Mesenteric fat pad (tissue), 1 donor: ENCODE measurements around the gene CDK14. TPM values are rescaled to one million over a fixed set of nuclear protein-coding genes. Genes with fewer than 3 reads are reported as not detected.

Experiments used
- DNase-seq: peaks from one replicate; pipeline ENCODE4 v3.0.0-alpha.2; 2020; ENCODE audit warnings: low spot score
- total RNA-seq: library from RNA; stranded (reverse); fragmentation: NEBNext Ultra II Directional; extraction: Animal tissue kit (Norgen Biotek cat#: 25700); gene quantifications from one replicate; pipeline ENCODE4 v1.2.1, GENCODE V29; 2021
- donor health status: DM: yes; HTN: yes; CAD: no.

Gene CDK14
- total RNA-seq, 1 donor from 2014 or later, result 47.2 TPM

GRCh38 chr7:90988996-90989765 lies 393.1 kb downstream of the CDK14 start:
- no peak for DNase-seq

DNA sequence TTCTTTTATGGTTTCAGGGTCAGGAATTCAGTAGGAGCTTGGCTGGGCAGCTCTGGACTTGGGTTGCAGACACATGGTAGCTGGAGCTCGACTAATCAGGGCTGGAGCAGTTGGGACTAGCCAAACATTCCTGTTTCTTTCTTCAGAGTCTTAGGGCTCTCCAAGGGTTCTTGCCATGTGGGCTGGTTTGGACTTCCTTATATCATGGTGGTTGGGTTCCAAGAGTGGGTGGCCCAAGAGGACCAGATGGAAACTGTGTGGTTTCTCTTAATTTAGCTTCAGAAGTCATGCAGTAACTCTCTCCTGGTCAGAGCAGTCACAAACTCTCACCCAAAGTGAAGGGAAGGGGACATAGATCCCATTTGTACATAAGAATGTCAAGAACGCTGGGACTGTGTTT lies 398.0 kb downstream of the CDK14 start:
- no peak for DNase-seq

DNA sequence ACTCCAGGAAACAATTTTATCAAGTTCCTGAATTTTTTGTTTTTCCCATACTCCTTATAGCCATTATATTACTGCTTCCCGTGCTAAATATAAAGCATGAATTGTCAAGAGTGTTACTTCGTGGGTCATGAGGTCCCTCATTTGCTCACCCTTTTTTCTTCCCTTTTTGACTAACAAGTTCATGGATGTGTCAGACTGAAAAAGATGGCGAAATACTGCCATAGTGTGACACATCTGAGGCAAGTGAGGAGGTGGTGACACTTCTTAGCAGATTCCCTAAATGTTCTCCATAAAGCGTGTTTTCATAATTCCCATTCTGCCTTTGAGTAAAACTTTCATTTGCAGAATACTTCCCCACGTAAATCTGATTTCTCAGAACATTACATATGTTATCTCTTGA lies 398.5 kb downstream of the CDK14 start:
- no peak for DNase-seq

- DNase-seq, result no peak
These were observed 399.9 kb downstream of the CDK14 start for GRCh38 chr7:90995996-90996395.

DNA sequence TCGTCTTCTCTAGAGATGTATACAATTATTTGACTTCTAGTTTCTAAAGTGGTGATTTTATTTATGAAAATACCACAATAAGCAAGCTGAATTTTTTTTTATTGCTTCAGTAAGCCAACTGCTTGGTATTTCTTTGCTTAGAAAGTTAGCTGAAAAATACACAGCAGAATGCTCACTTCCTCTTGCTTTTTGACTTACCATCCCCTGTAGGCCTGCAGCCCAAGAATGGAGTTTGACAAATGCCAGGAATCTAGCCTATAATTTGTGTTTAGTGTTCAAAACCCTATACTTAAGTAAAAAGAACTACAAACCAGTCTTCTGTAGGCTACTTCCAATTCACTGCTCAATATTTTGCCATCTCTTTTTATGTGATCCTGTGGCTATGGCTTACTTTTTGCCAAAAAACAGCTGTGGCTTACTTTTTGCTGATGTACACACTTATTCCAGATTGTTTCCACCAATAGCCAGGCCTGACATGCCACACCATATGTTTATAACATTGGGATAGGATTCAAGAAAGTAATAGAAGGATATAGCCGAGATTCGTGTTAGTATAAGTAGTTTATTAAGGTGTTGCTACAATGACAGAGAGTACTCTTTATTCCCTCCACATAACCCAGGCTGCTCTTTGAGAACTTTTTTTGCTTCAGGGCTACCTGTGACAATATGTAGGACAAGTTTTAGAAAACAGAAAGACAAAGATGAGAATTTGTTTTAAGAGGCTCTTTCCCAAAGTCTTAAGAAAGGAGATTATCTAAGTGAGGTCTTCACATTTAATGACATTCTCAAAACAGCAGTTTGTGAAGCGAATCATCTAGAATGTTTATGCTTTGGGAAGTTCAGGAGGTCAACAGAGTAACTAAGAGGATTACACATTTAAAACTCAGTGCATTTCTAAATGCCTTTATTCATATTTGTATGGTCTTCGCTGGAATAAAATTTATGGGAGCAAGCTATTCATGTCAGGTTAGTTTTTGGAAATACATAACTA lies 404.2 kb downstream of the CDK14 start:
- DNase-seq, result no peak

- DNase-seq, result no peak
These were observed 408.9 kb downstream of the CDK14 start for GRCh38 chr7:91005024-91005423.

GRCh38 chr7:91005841-91006240 lies 409.7 kb downstream of the CDK14 start:
- DNase-seq, result no peak

DNA sequence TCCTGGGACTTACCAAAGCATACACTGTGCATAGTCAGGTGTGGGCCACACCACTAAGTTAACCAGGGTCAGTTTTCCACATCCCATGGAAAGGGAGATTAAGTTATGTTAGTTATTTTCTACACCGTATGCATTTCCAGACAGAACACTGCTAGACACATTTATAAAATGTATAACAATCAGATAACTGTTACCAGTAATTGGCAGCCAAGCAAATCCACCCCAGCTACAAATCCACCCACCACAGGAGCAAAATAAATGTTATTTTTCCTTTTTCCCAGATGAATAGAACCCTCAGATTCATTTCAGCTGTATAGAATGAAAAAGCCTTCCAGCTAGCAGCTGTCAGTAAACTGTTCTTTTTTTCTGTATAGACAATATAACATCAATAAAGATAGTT lies 411.2 kb downstream of the CDK14 start:
- DNase-seq, result no peak

GRCh38 chr7:91013078-91013477 lies 417.0 kb downstream of the CDK14 start:
- DNase-seq, result no peak

GRCh38 chr7:91019686-91020385 lies 423.7 kb downstream of the CDK14 start:
- DNase-seq, result no peak

- DNase-seq, result no peak
These were observed 424.7 kb downstream of the CDK14 start for GRCh38 chr7:91020636-91021385.

- DNase-seq, result no peak
These were observed 425.8 kb downstream of the CDK14 start for GRCh38 chr7:91021956-91022355.

- DNase-seq, result no peak
These were observed 429.8 kb downstream of the CDK14 start for GRCh38 chr7:91025906-91026390.

DNA sequence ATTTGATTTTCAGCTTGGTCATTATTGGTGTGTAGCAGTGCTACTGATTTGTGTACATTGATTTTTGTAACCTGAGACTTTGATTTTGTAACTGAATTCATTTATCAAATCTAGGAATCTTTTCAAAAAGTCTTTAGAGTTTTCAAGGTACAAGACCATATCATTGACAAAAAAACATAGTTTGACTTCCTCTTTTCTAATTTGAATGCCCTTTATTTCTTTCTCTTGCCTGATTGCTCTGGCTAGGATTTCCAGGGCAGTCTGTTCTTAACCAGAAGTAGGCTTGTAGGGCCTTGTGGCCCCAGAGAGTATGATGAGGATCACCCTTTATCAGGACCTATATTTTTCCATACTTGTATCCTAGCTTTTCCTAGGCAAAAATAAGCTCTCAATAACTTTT lies 433.6 kb downstream of the CDK14 start:
- DNase-seq, result no peak

GRCh38 chr7:91030680-91031380 lies 434.7 kb downstream of the CDK14 start:
- no peak for DNase-seq

DNA sequence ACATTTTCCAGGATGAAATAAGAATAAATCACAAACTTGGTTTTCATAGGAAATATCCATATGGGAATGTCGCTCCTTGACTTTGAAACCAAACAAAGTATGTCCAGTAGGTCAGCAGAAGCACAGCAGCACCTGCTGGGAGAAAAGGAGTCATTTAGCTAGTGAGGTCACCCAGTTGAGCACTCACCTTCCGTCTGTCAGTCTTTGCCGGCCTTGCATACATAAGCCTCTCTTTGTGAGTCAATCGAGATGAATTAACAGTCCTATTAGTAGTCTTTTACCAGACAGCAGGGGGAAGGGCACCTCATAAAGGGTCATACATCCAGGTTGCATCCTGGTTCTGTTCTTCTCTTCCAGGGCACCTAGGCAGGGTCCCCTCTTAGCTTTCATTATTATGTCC lies 435.6 kb downstream of the CDK14 start:
- no peak for DNase-seq

- no peak for DNase-seq
These were observed 437.5 kb downstream of the CDK14 start for GRCh38 chr7:91033574-91033973.

GRCh38 chr7:91034459-91035368 lies 438.6 kb downstream of the CDK14 start:
- DNase-seq, result no peak

GRCh38 chr7:91039033-91039432 lies 442.9 kb downstream of the CDK14 start:
- DNase-seq, result no peak
